ENCODE results near the gene RAD51C.

RAD51C gene

GRCh38 chr17:58702045-58702476 is 9.7 kb downstream of the RAD51C start:
- H3K27me3 ChIP-seq (ENCODE audit: control insufficient read depth, insufficient read depth, low read length): no peaks in the 10 kb centered on the region
- H3K4me3 ChIP-seq (ENCODE audit: low read depth, low read length): no peak overlapping the region
- H3K9ac ChIP-seq (ENCODE audit: low read depth, low read length): no peak overlapping the region
- no peak overlapping the region for H3K27ac ChIP-seq (ENCODE audit: low read depth, low read length)
- no peaks in the 10 kb centered on the region for H3K36me3 ChIP-seq (ENCODE audit: control insufficient read depth, insufficient read depth, low read length)
- H3K9me3 ChIP-seq (ENCODE audit: control insufficient read depth, insufficient read depth, low read length): no peaks in the 10 kb centered on the region
- no peaks in the 10 kb centered on the region for H3K4me1 ChIP-seq (ENCODE audit: control insufficient read depth, insufficient read depth, low read length)

DNA sequence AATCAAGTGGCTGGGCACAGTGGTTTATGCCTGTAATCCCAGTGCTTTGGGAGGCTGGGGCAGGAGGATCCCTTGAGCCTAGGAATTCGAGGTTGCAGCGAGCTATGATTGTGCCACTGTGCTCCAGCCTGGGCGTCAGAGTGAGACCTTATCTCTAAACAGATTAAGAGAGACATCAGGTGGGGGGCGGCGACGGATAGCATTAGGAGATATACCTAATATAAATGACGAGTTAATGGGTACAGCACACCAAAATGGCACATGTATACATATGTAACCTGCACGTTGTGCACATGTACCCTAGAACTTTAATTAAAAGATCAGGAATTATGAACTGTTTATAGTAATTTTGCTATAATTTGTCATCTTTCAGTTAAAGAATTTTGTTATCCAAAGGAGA is 10.3 kb downstream of the RAD51C start:
- H3K4me1 ChIP-seq (ENCODE audit: control insufficient read depth, insufficient read depth, low read length): no peaks in the 10 kb centered on the region
- H3K36me3 ChIP-seq (ENCODE audit: control insufficient read depth, insufficient read depth, low read length): no peaks in the 10 kb centered on the region
- H3K4me3 ChIP-seq (ENCODE audit: low read depth, low read length): no peak overlapping the region

GRCh38 chr17:58703137-58703915 is 10.9 kb downstream of the RAD51C start:
- H3K9ac ChIP-seq (ENCODE audit: low read depth, low read length): no peak overlapping the region
- no peak overlapping the region for H3K27ac ChIP-seq (ENCODE audit: low read depth, low read length)
- H3K4me3 ChIP-seq (ENCODE audit: low read depth, low read length): no peak overlapping the region
- H3K27me3 ChIP-seq (ENCODE audit: control insufficient read depth, insufficient read depth, low read length): no peaks in the 10 kb centered on the region
- no peaks in the 10 kb centered on the region for H3K36me3 ChIP-seq (ENCODE audit: control insufficient read depth, insufficient read depth, low read length)
- H3K4me1 ChIP-seq (ENCODE audit: control insufficient read depth, insufficient read depth, low read length): no peaks in the 10 kb centered on the region
- H3K9me3 ChIP-seq (ENCODE audit: control insufficient read depth, insufficient read depth, low read length): no peaks in the 10 kb centered on the region

More for the DNA sequence above, 10.3 kb downstream of the RAD51C start:
- H3K27me3 ChIP-seq (ENCODE audit: control insufficient read depth, insufficient read depth, low read length): no peaks in the 10 kb centered on the region
- no peak overlapping the region for H3K27ac ChIP-seq (ENCODE audit: low read depth, low read length)
- no peak overlapping the region for H3K9ac ChIP-seq (ENCODE audit: low read depth, low read length)
- H3K9me3 ChIP-seq (ENCODE audit: control insufficient read depth, insufficient read depth, low read length): no peaks in the 10 kb centered on the region

DNA sequence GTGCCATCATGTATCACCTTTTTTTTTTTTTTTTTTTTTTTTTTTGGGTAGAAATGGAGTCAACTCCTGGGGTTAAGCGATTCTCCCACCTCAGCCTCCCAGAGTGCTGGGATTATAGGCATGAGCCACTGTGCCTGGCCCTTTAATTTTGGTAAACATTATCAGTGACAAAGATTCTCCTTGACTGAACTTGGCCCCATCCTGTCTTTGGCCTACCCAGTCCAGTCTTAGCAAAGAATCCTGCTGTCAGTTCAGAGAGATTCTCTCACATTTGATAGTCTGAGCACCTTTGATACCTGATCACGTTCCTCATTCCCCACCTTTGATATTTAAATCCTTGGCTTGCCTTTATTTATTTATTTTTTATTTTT is 11.5 kb downstream of the RAD51C start:
- Histone ChIP-seq H3K27me3 (ENCODE audit: control insufficient read depth, insufficient read depth, low read length) (no peaks in the 10 kb centered on the region), H3K9me3 (ENCODE audit: control insufficient read depth, insufficient read depth, low read length) (no peaks in the 10 kb centered on the region), H3K36me3 (ENCODE audit: control insufficient read depth, insufficient read depth, low read length) (no peaks in the 10 kb centered on the region), H3K9ac (ENCODE audit: low read depth, low read length) (no peak overlapping the region), H3K4me1 (ENCODE audit: control insufficient read depth, insufficient read depth, low read length) (no peaks in the 10 kb centered on the region), H3K4me3 (ENCODE audit: low read depth, low read length) (no peak overlapping the region), H3K27ac (ENCODE audit: low read depth, low read length) (no peak overlapping the region)

DNA sequence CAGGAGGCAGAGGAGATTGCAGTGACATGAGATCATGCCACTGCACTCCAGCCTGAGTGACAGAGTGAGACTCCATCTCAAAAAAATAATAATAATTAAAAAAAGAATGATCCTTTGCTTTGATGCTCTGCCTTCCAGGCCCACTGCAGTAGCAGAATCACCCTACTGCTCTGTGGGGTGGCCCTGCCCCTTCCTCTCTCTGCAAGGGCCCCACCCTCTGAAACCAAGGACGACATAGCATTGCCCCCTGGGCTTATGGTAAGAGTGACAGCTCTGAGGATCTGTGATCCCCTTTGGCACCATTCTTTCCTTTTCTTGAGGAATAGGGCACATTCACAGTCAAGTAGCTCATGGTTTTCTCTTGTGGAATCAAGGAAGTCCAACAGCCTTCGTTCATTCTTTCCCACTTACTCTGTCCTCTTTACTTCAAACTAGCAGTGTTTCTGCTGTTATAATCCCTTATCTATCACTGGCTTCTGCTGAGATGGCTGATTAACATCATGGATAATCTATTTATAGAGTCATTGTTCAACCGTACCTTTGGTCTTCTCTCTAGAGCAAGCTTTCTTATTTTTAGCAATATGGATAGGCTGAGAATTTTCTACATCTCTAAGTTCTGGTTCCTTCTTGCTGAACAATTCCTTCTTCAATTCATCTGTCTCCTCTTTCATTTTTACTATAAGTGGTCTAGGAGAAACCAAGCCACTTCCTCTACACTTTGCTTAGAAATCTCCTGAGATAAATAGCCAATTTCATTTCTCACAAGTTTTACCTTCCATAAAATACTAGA is 14.1 kb downstream of the RAD51C start:
- Histone ChIP-seq H3K4me3 (ENCODE audit: low read depth, low read length) (no peak overlapping the region), H3K9me3 (ENCODE audit: control insufficient read depth, insufficient read depth, low read length) (no peaks in the 10 kb centered on the region), H3K4me1 (ENCODE audit: control insufficient read depth, insufficient read depth, low read length) (no peaks in the 10 kb centered on the region), H3K27ac (ENCODE audit: low read depth, low read length) (no peak overlapping the region), H3K27me3 (ENCODE audit: control insufficient read depth, insufficient read depth, low read length) (no peaks in the 10 kb centered on the region), H3K36me3 (ENCODE audit: control insufficient read depth, insufficient read depth, low read length) (no peaks in the 10 kb centered on the region; the same call in 1 of the 2 replicates), H3K9ac (ENCODE audit: low read depth, low read length) (no peak overlapping the region)

DNA sequence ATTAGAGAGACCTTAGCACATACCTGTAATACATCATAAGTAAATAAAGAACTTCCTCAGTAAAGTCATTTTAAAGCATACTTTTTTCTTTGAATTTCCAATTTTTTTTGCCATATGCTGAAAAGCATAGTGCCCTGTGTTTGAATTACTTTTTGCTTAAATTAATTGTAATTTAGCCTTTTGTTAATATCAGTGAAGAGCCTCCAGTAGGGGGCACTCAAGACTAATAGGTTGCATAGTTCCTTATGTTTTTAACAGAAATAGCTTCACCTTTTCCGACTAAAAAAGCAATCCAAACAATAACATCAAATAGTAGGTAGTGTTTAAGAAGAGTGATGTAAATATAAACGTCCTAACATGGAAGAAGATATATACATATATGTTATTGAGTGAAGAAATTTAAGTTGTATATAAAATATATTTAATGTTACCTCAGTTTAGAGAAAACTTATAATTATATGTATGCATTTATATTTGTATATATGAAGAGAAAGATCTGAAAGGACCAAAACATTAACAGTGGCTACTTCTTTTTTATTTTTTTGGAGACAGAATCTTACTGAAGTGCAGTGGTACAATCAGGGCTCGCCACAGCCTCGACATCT is 18.6 kb downstream of the RAD51C start:
- Histone ChIP-seq H3K4me1 (ENCODE audit: control insufficient read depth, insufficient read depth, low read length) (no peaks in the 10 kb centered on the region), H3K9me3 (ENCODE audit: control insufficient read depth, insufficient read depth, low read length) (no peaks in the 10 kb centered on the region), H3K36me3 (ENCODE audit: control insufficient read depth, insufficient read depth, low read length) (no peaks in the 10 kb centered on the region; the same call in 1 of the 2 replicates), H3K27me3 (ENCODE audit: control insufficient read depth, insufficient read depth, low read length) (no peaks in the 10 kb centered on the region), H3K4me3 (ENCODE audit: low read depth, low read length) (no peak overlapping the region), H3K9ac (ENCODE audit: low read depth, low read length) (no peak overlapping the region), H3K27ac (ENCODE audit: low read depth, low read length) (no peak overlapping the region)

DNA sequence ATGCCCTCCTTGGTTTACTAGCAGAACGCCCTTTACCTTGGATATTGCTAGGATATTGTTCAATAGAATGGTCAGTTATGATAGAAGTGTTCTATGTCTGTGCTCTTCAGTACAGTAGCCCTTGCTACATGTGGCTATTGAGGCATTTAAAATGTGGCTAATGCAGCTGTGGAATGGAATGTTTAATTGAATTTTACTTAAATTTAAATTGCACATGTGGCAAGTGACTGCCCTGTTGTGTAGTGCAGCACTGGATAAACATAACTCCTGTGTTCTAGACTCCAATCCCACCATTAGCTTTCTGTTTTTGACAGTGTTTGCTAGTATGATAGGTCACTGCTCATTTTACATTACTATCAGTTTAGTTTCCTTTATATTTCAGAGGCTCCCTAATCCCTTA is 29.9 kb downstream of the RAD51C start:
- Histone ChIP-seq H3K9ac (ENCODE audit: low read depth, low read length) (no peak overlapping the region), H3K27ac (ENCODE audit: low read depth, low read length) (no peak overlapping the region), H3K27me3 (ENCODE audit: control insufficient read depth, insufficient read depth, low read length) (no peaks in the 10 kb centered on the region), H3K9me3 (ENCODE audit: control insufficient read depth, insufficient read depth, low read length) (no peaks in the 10 kb centered on the region), H3K36me3 (ENCODE audit: control insufficient read depth, insufficient read depth, low read length) (no peaks in the 10 kb centered on the region), H3K4me3 (ENCODE audit: low read depth, low read length) (no peak overlapping the region), H3K4me1 (ENCODE audit: control insufficient read depth, insufficient read depth, low read length) (no peaks in the 10 kb centered on the region)

DNA sequence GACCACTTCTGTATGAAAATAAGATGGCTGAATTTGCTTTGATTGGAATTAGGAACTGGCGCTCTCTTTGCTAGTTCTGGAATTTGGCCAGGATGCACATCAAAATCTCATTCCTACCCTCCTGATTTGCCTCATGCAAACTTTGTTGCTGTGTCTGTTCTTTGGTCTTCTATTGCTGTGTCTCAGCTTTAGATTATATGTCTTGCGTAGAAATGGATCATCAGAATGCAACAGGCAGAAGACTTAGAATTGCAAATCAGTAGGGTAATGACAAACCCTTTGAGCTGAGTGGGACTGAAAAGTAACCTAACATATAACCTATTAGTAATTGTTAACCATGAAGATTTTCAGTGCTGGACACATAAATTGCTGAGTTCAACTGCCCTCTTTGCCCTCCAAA is 30.3 kb downstream of the RAD51C start:
- Histone ChIP-seq H3K4me1 (ENCODE audit: control insufficient read depth, insufficient read depth, low read length) (no peaks in the 10 kb centered on the region), H3K27me3 (ENCODE audit: control insufficient read depth, insufficient read depth, low read length) (no peaks in the 10 kb centered on the region), H3K36me3 (ENCODE audit: control insufficient read depth, insufficient read depth, low read length) (no peaks in the 10 kb centered on the region), H3K27ac (ENCODE audit: low read depth, low read length) (no peak overlapping the region), H3K9me3 (ENCODE audit: control insufficient read depth, insufficient read depth, low read length) (no peaks in the 10 kb centered on the region), H3K4me3 (ENCODE audit: low read depth, low read length) (no peak overlapping the region), H3K9ac (ENCODE audit: low read depth, low read length) (no peak overlapping the region)

DNA sequence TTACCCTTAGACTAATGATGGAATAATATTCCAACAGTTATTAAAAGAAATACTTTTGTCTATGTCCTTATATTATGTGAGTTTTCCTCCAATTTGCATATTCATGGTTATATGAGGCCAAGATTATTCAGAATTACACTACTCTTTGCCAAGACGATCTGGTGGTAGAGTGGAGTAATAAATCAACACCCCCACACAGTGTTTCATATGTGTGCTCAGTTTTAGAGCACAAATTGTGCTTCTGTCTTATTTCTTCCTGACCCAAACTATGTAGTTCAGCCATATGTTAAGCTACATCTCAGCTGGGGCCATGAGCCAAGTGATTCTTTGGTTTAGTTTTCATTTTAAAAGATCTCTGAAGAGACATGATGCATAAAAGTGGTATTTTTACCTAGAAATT is 36.4 kb downstream of the RAD51C start:
- no peak overlapping the region for H3K9ac ChIP-seq (ENCODE audit: low read depth, low read length)

GRCh38 chr17:58730937-58731336 is 38.5 kb downstream of the RAD51C start:
- Histone ChIP-seq H3K36me3 (ENCODE audit: control insufficient read depth, insufficient read depth, low read length) (no peaks in the 10 kb centered on the region), H3K27me3 (ENCODE audit: control insufficient read depth, insufficient read depth, low read length) (no peaks in the 10 kb centered on the region), H3K27ac (ENCODE audit: low read depth, low read length) (no peak overlapping the region), H3K9me3 (ENCODE audit: control insufficient read depth, insufficient read depth, low read length) (no peaks in the 10 kb centered on the region), H3K4me1 (ENCODE audit: control insufficient read depth, insufficient read depth, low read length) (no peaks in the 10 kb centered on the region), H3K4me3 (ENCODE audit: low read depth, low read length) (no peak overlapping the region), H3K9ac (ENCODE audit: low read depth, low read length) (no peak overlapping the region)

More for the DNA sequence above, 36.4 kb downstream of the RAD51C start:
- H3K4me1 ChIP-seq (ENCODE audit: control insufficient read depth, insufficient read depth, low read length): no peaks in the 10 kb centered on the region
- no peak overlapping the region for H3K4me3 ChIP-seq (ENCODE audit: low read depth, low read length)
- H3K27ac ChIP-seq (ENCODE audit: low read depth, low read length): no peak overlapping the region
- no peaks in the 10 kb centered on the region for H3K27me3 ChIP-seq (ENCODE audit: control insufficient read depth, insufficient read depth, low read length)
- H3K36me3 ChIP-seq (ENCODE audit: control insufficient read depth, insufficient read depth, low read length): no peaks in the 10 kb centered on the region
- H3K9me3 ChIP-seq (ENCODE audit: control insufficient read depth, insufficient read depth, low read length): no peaks in the 10 kb centered on the region

- Histone ChIP-seq H3K9me3 (ENCODE audit: control insufficient read depth, insufficient read depth, low read length) (no peaks in the 10 kb centered on the region), H3K27ac (ENCODE audit: low read depth, low read length) (no peak overlapping the region), H3K4me3 (ENCODE audit: low read depth, low read length) (no peak overlapping the region), H3K4me1 (ENCODE audit: control insufficient read depth, insufficient read depth, low read length) (no peaks in the 10 kb centered on the region), H3K36me3 (ENCODE audit: control insufficient read depth, insufficient read depth, low read length) (no peaks in the 10 kb centered on the region), H3K27me3 (ENCODE audit: control insufficient read depth, insufficient read depth, low read length) (no peaks in the 10 kb centered on the region), H3K9ac (ENCODE audit: low read depth, low read length) (no peak overlapping the region)
Measured at GRCh38 chr17:58734040-58734439, 41.6 kb downstream of the RAD51C start.

Data from HUES48 (cell line).